ENCODE results near the gene CENPA.
A peak's percentile ranks its signal among the peaks of the same experiment; 100 is the strongest.

The CENPA gene

GRCh38 chr2:26816893-26817292, 31.0 kb downstream of the CENPA start:
- TF ChIP-seq, protein P1, sequence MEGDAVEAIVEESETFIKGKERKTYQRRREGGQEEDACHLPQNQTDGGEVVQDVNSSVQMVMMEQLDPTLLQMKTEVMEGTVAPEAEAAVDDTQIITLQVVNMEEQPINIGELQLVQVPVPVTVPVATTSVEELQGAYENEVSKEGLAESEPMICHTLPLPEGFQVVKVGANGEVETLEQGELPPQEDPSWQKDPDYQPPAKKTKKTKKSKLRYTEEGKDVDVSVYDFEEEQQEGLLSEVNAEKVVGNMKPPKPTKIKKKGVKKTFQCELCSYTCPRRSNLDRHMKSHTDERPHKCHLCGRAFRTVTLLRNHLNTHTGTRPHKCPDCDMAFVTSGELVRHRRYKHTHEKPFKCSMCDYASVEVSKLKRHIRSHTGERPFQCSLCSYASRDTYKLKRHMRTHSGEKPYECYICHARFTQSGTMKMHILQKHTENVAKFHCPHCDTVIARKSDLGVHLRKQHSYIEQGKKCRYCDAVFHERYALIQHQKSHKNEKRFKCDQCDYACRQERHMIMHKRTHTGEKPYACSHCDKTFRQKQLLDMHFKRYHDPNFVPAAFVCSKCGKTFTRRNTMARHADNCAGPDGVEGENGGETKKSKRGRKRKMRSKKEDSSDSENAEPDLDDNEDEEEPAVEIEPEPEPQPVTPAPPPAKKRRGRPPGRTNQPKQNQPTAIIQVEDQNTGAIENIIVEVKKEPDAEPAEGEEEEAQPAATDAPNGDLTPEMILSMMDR (IDR thresholded peaks at IDR 0.05; ENCODE audit: borderline replicate concordance, control extremely low read depth, extremely low read depth, insufficient read depth, missing control alignments) = no peak
- peak; percentile 26 for DNase-seq (ENCODE audit: low spot score)
- in situ Hi-C loops (cut with MboI; ENCODE audit: low sequenced_read_pairs, unreplicated experiment) = no loop called here

GRCh38 chr2:26818255-26818654, 32.4 kb downstream of the CENPA start:
- in situ Hi-C loops (cut with MboI; ENCODE audit: low sequenced_read_pairs, unreplicated experiment) = no loop called here
- no peak for DNase-seq (ENCODE audit: low spot score)
- TF ChIP-seq, protein P1 (IDR thresholded peaks at IDR 0.05; ENCODE audit: borderline replicate concordance, control extremely low read depth, extremely low read depth, insufficient read depth, missing control alignments) = no peak

DNA sequence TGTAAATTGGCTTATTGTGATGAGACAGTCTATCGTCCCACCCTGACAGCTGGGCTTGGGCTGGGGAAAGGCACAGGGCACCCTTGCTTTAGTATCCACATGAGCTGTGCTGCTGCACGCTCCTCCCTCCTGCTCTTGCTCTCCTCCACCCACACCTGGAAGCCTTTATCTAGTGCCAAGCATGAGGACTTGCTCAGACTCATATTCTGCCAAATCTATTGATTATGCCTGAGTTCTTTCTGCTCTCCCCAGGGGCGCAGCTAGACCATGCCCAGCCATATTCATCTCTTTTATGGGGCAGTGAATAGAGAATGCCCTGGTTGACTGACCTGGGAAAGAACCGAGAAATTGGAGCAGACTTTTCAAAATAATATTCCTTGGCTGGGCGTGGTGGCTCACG, 33.1 kb downstream of the CENPA start:
- no peak for DNase-seq (ENCODE audit: low spot score)
- in situ Hi-C loops (cut with MboI; ENCODE audit: low sequenced_read_pairs, unreplicated experiment) = no loop called here
- TF ChIP-seq, protein P1 (IDR thresholded peaks at IDR 0.05; ENCODE audit: borderline replicate concordance, control extremely low read depth, extremely low read depth, insufficient read depth, missing control alignments) = no peak

DNA sequence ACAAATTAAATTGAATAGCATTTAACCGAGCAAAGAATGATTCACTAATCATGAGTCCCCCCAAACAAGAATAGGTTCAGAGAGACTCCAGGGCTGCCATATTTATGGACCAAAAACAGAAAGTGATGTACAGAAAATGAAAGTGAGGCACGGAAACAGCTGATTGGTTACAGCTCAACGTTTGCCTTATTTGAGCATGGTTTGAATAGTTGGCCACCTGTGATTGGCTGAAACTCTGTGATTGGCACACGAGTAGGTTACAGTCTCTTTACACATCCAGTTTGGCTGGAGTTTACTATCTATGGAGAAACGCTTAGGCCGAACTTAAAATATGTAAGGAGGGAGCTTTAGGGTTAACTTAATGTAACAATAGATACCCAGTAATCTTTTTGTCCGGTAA, 35.1 kb downstream of the CENPA start:
- in situ Hi-C loops (cut with MboI; ENCODE audit: low sequenced_read_pairs, unreplicated experiment) = no loop called here
- no peak for DNase-seq (ENCODE audit: low spot score)
- TF ChIP-seq, protein P1 (IDR thresholded peaks at IDR 0.05; ENCODE audit: borderline replicate concordance, control extremely low read depth, extremely low read depth, insufficient read depth, missing control alignments) = no peak

DNA sequence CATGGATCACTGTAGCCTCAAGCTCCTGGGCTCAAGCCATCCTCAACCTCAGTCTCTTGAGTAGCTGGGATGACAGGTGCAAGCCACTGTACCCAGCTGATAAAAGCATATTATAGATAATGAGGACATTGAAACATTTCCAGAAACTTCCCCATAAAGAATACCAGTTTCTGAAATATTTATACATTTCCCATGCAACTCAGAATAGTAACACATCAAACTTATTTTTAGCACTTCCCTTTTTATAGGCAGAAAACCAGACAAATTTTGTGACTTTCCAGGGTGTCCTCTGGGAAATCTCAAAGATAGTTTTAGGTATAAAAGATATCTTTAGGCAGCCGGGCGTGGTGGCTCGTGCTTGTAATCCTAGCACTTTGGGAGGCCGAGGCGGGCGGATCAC, 37.0 kb downstream of the CENPA start:
- TF ChIP-seq, protein P1 (IDR thresholded peaks at IDR 0.05; ENCODE audit: borderline replicate concordance, control extremely low read depth, extremely low read depth, insufficient read depth, missing control alignments) = no peak
- in situ Hi-C loops (cut with MboI; ENCODE audit: low sequenced_read_pairs, unreplicated experiment) = no loop called here
- DNase-seq (ENCODE audit: low spot score) = no peak

- in situ Hi-C loops (cut with MboI; ENCODE audit: low sequenced_read_pairs, unreplicated experiment) = loop anchor here (25.0 kb wide), 1 partner anchor 99 kb away; no protein-coding TSS in a partner anchor
- TF ChIP-seq, protein P1 (IDR thresholded peaks at IDR 0.05; ENCODE audit: borderline replicate concordance, control extremely low read depth, extremely low read depth, insufficient read depth, missing control alignments) = no peak
- no peak for DNase-seq (ENCODE audit: low spot score)
Measured at GRCh38 chr2:26838121-26838906, 52.5 kb downstream of the CENPA start.

All from GM13976 (cell line).